ENCODE measurements around the gene ERVK3-1. TPM values are rescaled to one million over a fixed set of nuclear protein-coding genes. Genes with fewer than 3 reads are reported as not detected.
A peak's percentile ranks its signal among the peaks of the same experiment; 100 is the strongest.
"Not testable (repeated sequence)": the region's sequence is repeated elsewhere in the genome, so short reads cannot be mapped to it uniquely, and the experiment has no call there.

Gene ERVK3-1
- total RNA-seq, 2 donors from 2014 or later: 39.6 to 54.2 TPM

DNA sequence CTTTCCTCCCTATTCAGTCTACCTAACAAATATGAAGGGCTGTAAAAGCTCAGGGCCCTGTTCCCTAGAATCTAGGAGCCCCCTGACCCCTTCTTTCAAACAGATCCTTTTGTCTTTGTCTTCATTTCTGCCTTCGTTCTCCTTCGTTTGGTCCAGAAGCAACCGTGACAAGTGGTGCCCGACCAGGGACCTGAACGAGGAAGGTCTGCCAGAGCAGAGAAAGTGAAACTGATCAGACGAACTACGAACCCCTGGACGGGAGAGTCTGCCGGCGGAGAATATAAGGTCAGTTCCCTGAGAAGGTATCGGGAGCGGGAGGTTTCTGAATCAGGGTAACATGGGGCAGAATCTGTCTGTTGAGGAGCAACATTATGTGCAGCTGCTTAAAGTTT, 751 bp downstream of the ERVK3-1 start:
- Histone ChIP-seq H3K36me3 (replicated peaks in 1 of 2; ENCODE audit: insufficient read depth in 1 of 2, low read depth in 2 of 2) (peaks cover 0 to 3% of the 10 kb centered on the region in 2 donors), H3K9me3 (no peaks in the 10 kb centered on the region), H3K27ac (peak overlapping the region in 3 of 4 donors; percentile 59 to 87 (median 80)), H3K4me3 (peak overlapping the region; percentile 57 to 62), H3K27me3 (no peaks in the 10 kb centered on the region), H3K4me1 (peaks cover 25% of the 10 kb centered on the region)
- TF ChIP-seq POLR2A (IDR thresholded peaks at IDR 0.05): no peak
- TF ChIP-seq, protein P1, sequence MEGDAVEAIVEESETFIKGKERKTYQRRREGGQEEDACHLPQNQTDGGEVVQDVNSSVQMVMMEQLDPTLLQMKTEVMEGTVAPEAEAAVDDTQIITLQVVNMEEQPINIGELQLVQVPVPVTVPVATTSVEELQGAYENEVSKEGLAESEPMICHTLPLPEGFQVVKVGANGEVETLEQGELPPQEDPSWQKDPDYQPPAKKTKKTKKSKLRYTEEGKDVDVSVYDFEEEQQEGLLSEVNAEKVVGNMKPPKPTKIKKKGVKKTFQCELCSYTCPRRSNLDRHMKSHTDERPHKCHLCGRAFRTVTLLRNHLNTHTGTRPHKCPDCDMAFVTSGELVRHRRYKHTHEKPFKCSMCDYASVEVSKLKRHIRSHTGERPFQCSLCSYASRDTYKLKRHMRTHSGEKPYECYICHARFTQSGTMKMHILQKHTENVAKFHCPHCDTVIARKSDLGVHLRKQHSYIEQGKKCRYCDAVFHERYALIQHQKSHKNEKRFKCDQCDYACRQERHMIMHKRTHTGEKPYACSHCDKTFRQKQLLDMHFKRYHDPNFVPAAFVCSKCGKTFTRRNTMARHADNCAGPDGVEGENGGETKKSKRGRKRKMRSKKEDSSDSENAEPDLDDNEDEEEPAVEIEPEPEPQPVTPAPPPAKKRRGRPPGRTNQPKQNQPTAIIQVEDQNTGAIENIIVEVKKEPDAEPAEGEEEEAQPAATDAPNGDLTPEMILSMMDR (IDR thresholded peaks at IDR 0.05): no peak
- 38 to 43% methylated on average over 12 of the region's 12 CpGs for WGBS, 2 donors
- DNase-seq (no peak), ATAC-seq (no peak)
- intact Hi-C loops (cut with DNase I): no loop called here

GRCh38 chr19:58307736-58308135, 2.6 kb downstream of the ERVK3-1 start:
- intact Hi-C loops (cut with DNase I): no loop called here
- no peaks in the 10 kb centered on the region for H3K27me3 ChIP-seq
- H3K4me1 ChIP-seq: peaks cover 25% of the 10 kb centered on the region
- no peak overlapping the region for H3K4me3 ChIP-seq
- H3K9me3 ChIP-seq: no peaks in the 10 kb centered on the region
- TF ChIP-seq, protein P1 (IDR thresholded peaks at IDR 0.05): no peak
- TF ChIP-seq POLR2A (IDR thresholded peaks at IDR 0.05): no peak
- no peak overlapping the region for H3K27ac ChIP-seq
- DNase-seq (no peak), ATAC-seq (no peak)
- WGBS, 2 donors: 91 to 92% methylated on average over 4 of the region's 4 CpGs
- peaks cover 6 to 11% of the 10 kb centered on the region in 2 donors for H3K36me3 ChIP-seq (replicated peaks in 1 of 2; ENCODE audit: insufficient read depth in 1 of 2, low read depth in 2 of 2)

DNA sequence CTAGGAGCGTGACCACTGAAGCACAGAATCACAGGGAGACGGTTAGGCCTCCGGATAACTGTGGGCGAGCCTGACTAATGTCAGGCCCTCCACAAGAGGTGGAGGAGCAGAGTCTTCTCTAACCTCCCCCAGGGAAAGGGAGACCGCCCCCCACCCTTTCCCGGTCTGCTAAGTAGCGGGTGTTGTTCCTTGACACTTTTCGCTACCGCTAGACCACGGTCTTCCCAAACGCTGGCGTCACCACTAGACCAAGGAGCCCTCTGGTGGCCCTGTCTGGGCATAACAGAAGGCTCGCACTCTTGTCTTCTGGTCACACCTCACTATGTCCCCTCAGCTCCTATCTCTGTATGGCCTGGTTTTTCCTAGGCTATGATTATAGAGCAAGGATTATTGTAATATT, 5.5 kb downstream of the ERVK3-1 start:
- 69 to 72% methylated on average over 13 of the region's 13 CpGs for WGBS, 2 donors
- peaks cover 15% of the 10 kb centered on the region for H3K4me1 ChIP-seq
- H3K9me3 ChIP-seq; H3K27ac ChIP-seq; ATAC-seq; H3K4me3 ChIP-seq; intact Hi-C loops (cut with DNase I); H3K27me3 ChIP-seq: not testable (repeated sequence)
- H3K36me3 ChIP-seq (replicated peaks in 1 of 2; ENCODE audit: insufficient read depth in 1 of 2, low read depth in 2 of 2): peaks cover 6 to 20% of the 10 kb centered on the region in 2 donors
- DNase-seq: peak in 2 of 4 donors; percentile 13 to 22
- TF ChIP-seq, protein P1 (IDR thresholded peaks at IDR 0.05): peak in 5 of 7 experiments; percentile 10 to 37 (median 26)

DNA sequence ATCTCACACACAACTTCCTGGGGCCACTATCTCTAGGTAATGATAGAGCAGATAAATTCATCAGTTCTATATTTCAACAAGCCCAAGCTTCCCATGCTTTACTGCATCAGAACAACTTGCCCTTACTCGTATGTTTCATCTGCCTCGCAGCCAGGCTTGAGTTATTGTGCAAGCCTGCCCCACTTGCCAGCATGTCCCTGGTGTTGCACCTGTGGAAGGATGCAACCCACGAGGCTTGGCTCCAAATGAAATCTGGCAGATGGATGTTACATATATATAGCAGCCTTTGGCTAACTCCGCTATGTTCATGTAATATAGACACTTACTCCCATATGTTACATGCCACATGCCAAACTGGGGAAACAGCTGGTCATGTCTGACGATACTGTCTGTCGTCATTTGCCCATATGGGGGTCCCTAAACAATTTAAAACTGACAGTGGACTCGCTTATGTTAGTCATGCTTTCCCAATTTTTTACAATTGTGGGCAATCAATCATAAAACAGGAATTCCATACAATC, 6.2 kb downstream of the ERVK3-1 start:
- whole genome bisulfite sequencing, 2 donors: 93% methylated on average over 7 of the region's 7 CpGs
- ATAC-seq (no peak), DNase-seq (no peak)
- intact Hi-C loops (cut with DNase I): no loop called here
- H3K4me1 ChIP-seq: peaks cover 8% of the 10 kb centered on the region
- H3K36me3 ChIP-seq (replicated peaks in 1 of 2; ENCODE audit: insufficient read depth in 1 of 2, low read depth in 2 of 2): peaks cover 6 to 20% of the 10 kb centered on the region in 2 donors
- H3K9me3 ChIP-seq: no peaks in the 10 kb centered on the region
- H3K27me3 ChIP-seq: no peaks in the 10 kb centered on the region
- no peak overlapping the region for H3K4me3 ChIP-seq
- no peak overlapping the region for H3K27ac ChIP-seq
- TF ChIP-seq, protein P1 (IDR thresholded peaks at IDR 0.05): no peak
- TF ChIP-seq POLR2A (IDR thresholded peaks at IDR 0.05): no peak

GRCh38 chr19:58315580-58315979, 10.4 kb downstream of the ERVK3-1 start:
- peaks cover 6 to 17% of the 10 kb centered on the region in 2 donors for H3K36me3 ChIP-seq (replicated peaks in 1 of 2; ENCODE audit: insufficient read depth in 1 of 2, low read depth in 2 of 2)
- H3K27me3 ChIP-seq: no peaks in the 10 kb centered on the region
- H3K4me1 ChIP-seq: no peaks in the 10 kb centered on the region
- intact Hi-C loops (cut with DNase I): no loop called here
- H3K27ac ChIP-seq: no peak overlapping the region
- WGBS, 2 donors: 100% methylated on average over 2 of the region's 2 CpGs; no CpG with 5 or more reads in 1 of the 2 donors
- no peak overlapping the region for H3K4me3 ChIP-seq
- no peaks in the 10 kb centered on the region for H3K9me3 ChIP-seq
- no peak for DNase-seq
- no peak for TF ChIP-seq POLR2A (IDR thresholded peaks at IDR 0.05)
- TF ChIP-seq, protein P1 (IDR thresholded peaks at IDR 0.05): no peak
- ATAC-seq: no peak
